Kidney glomerular epithelial cell (primary cell): ENCODE results near the gene KRTAP1-3.
"Not testable (repeated sequence)": the region's sequence is repeated elsewhere in the genome, so short reads cannot be mapped to it uniquely, and the experiment has no call there.

Source experiments
- DNase-seq: peaks from one replicate; lab custom pipeline; 2025; lab: John Stamatoyannopoulos, UW

KRTAP1-3 gene, protein sequence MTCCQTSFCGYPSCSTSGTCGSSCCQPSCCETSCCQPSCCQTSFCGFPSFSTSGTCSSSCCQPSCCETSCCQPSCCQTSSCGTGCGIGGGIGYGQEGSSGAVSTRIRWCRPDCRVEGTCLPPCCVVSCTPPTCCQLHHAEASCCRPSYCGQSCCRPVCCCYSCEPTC

DNA sequence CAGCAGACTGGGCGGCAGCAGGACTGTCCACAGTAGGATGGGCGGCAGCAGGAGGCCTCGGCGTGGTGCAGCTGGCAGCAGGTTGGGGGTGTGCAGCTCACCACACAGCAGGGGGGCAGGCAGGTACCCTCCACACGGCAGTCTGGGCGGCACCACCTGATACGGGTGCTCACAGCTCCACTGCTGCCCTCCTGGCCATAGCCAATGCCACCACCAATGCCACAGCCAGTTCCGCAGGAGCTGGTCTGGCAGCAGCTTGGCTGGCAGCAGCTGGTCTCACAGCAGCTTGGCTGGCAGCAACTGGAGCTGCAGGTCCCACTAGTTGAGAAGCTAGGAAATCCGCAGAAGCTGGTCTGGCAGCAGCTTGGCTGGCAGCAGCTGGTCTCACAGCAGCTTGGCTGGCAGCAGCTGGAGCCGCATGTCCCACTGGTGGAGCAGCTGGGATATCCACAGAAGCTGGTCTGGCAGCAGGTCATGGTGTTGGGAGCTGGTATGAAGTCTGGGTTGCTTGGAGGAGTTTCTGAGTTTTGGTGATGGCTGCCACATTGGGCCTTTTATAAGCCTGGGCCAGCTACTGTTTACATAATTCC is at the start of gene KRTAP1-3:
Gene KRTAP1-3 (minus strand): TSS at position 529 of the 590 bp plus-strand sequence. CDS start 53 bp downstream, at position 476.
- DNase-seq: not testable (repeated sequence)

DNA sequence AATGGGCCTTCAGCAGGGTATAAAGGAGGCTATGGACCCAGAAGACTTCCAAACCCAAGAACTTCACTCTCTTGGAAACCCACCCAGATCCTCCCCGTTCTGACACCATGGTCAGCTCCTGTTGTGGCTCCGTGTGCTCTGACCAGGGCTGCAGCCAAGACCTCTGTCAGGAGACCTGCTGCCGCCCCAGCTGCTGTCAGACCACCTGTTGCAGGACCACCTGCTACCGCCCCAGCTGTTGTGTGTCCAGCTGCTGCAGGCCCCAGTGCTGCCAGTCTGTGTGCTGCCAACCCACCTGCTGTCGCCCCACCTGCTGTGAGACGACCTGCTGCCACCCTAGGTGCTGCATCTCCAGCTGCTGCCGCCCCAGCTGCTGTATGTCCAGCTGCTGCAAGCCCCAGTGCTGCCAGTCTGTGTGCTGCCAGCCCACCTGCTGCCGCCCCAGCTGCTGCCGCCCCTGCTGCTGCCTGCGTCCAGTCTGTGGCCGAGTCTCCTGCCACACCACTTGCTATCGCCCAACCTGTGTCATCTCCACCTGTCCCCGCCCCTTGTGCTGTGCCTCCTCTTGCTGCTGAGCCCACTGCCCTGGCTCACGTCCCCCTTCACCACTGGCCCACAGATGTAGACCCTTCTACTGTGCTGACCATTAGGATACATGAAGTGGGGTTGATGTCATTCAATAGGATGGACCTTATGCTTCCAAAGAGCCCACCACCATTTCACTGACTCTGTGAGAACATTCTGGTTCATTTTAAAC is 49.6 kb upstream of the KRTAP1-3 start, which contains the start of gene KRTAP4-7:
Gene KRTAP4-7 (plus strand): TSS at position 51 of the 757 bp plus-strand sequence. CDS start 57 bp downstream, at position 108.
- not testable (repeated sequence) for DNase-seq

- not testable (repeated sequence) for DNase-seq
These were observed 48.8 kb upstream of the KRTAP1-3 start for GRCh38 chr17:41083427-41083826.

- no peak for DNase-seq
These were observed 48.0 kb upstream of the KRTAP1-3 start for GRCh38 chr17:41082626-41083025.

DNA sequence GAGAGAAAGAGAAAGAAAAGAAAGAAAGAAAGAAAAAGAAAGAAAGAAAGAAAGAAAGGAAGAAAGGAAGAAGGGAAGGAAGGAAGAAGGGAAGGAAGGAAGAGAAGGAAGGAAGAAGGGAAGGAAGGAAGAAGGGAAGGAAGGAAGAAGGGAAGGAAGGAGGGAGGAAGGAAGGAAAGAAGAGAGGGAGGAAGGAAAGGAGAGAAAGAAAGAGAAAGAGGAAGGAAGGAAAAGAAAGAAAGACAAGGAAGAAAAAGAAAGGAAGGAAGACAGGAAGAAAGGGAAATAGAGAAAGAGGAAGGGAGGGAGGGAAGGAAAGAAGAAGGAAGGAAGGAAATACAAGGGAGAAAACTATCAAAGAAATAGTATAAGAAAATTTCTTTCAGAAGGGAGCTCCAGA is 42.1 kb upstream of the KRTAP1-3 start:
- DNase-seq: no peak

DNA sequence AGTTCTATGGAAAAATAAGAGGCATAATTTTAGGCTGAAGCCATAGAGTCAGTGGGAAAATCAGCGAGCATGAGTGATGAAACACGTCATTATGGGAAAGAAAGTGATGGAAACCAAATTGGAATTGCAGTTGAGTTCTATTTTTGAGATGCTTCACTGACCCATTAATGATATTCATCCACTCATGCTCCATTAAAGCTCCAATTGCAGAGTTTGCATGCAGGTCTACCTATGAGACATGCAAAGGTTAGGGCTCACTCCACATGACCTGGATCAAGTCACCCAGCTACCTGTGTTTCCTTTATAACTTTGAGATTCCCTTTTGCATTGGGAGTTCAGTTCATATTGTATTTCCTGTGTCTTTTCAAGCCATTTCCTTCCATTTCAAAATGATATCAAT is 39.0 kb upstream of the KRTAP1-3 start:
- DNase-seq: no peak

GRCh38 chr17:41071606-41072360 is 37.1 kb upstream of the KRTAP1-3 start:
- no peak for DNase-seq

- no peak for DNase-seq
These were observed 34.4 kb upstream of the KRTAP1-3 start for GRCh38 chr17:41069031-41069430.

DNA sequence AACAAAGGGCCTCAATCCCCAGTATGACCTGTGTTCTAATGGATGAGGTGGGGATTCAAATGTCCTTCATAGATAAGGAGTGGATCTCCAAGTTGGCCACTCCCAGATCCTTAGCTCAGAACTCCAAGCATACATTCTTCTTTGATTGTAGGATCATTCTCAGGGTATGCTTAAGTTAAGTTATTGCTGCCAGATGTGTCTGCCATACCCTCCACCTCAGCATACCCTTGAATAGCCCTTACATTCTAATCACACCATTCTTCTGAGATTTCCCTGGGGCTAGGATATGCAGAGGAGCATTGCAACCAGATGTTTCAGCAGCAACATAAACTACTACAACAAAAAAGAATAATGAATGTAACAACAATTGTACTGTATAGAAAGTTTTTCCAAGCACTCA is 32.6 kb upstream of the KRTAP1-3 start:
- no peak for DNase-seq

- DNase-seq: peak; percentile 91
These were observed 31.4 kb upstream of the KRTAP1-3 start, which contains the start of gene KRTAP2-4 for GRCh38 chr17:41065829-41066624. TSS of gene KRTAP2-4 (minus strand) at chr17:41065879. CDS start at chr17:41065845, 34 bp downstream.

DNA sequence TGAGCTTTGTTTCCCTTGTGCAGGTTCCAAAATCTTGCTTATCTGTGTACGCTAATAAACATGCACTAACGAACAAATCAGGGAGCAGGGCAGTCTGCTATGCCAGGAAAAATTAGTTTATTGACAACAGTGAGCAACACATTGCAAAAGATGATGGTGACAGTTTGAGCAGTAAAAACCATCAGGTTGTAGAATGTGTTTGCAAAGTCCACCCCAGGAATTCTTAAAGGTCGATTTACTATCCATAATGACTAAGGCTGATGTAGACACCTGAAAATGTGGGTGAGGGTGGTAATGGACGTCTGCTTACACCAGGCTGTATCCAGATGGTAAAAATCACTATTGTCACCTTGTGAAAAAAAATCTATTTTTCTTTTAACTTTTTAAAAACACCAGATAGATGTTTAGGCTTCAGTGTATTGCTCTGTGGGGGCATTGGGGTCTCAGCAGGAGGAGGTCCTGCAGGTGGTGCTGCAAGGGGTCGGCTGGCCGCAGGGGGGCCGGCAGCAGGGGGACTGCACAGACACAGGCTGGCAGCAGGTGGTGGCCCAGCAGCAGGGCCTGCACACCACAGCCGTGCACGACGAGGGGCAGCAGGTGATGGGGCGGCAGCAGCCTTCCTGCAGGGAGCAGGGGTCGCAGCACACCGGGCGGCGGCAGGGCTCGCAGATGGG is 30.5 kb upstream of the KRTAP1-3 start:
- not testable (repeated sequence) for DNase-seq

DNA sequence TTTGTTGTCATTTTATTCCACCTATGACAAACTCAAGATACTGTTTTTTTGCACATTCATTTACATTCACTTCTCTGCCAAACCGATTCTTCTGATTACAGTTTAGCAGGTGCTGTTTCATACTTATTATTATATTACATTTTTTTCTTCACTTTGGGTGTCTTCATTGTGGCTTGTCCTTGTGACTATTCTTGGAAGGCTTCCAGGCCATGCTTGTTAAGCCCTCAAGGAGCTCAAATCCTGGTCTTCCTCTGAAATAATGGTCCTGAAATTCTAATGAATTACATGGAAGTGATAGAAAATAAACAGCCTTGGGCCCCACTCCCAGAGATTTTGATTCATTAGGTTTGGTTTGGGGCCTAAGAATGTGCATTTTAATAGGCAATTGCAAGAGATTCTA is 29.6 kb upstream of the KRTAP1-3 start:
- no peak for DNase-seq

DNA sequence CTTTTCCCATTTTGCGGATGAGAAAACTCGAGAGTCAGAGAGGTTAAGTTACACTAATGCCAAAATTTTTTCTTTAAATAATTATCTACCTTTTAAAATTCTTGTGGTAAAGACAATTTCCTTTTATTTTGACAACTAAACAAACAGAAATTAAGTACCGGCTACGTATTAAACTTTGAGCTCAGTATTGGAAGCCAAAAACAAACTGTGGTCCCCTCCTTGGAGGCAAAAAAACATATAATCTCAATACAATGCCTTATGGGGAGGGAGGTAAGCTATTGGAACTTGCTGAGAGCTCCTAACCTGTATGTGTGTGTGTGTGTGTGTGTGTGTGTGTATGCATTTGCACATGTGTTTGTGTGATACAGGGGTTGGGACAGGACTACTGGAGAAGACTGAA is 28.8 kb upstream of the KRTAP1-3 start:
- no peak for DNase-seq

DNA sequence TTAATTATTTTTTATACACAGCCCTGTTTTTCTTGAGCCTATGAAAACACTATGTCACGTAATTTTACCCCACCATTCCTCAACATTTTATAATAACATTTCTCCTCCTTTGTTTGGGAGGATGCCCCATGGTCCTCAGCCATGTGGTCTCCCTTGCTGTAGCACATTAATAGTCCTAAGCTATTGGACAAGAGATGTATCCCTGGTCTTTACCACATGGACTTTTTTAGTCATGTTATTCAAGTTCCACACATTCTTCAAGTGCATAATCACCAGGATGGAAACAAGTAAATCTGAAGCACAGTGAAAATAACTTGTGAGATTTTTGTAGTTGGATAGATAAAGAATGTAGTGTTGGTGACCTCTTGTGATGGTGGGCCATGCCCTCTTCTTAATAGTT is 27.3 kb upstream of the KRTAP1-3 start:
- DNase-seq: peak; percentile 93

GRCh38 chr17:41060052-41060604 is 25.5 kb upstream of the KRTAP1-3 start, which contains the start of gene KRTAP2-3:
TSS of gene KRTAP2-3 (minus strand) at chr17:41060114. CDS start at chr17:41060050, 64 bp downstream.
- DNase-seq: peak; percentile 99

GRCh38 chr17:41059276-41060051 is 24.8 kb upstream of the KRTAP1-3 start:
- DNase-seq: peak; percentile 89

DNA sequence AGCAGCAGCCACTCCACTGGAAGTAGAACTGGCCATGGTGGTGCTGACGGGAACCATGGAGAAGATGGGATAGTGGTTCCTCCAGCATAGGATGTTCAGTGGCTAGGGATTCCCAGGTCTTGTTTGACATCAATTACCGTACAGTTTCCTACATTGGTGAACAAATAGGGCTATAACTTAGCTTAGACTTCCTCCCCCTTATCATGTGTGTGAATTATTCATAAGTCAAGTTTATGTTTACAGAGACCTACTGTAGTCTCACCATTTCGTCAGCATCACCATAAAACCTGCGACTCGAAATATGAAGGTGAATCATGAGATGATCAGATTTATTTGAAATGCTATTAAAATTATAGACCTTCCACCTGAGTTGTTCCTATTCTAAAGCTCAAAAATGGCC is 24.1 kb upstream of the KRTAP1-3 start:
- DNase-seq: peak; percentile 50

DNA sequence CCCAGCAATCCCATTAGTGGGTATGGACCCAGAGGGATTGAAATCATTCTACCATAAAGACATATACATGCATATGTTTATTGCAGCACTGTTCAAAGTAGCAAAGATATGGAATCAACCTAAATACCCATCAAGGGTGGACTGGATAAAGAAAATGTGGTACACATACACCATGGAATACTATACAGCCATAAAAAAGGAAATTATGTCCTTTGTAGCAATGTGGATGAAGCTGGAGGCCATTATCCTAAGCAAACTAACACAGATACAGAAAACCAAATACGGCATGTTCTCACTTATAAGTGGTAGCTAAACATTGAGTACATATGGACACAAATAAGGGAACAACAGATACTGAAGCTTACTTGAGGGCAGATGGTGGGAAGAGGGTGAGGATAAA is 22.9 kb upstream of the KRTAP1-3 start:
- DNase-seq: no peak

DNA sequence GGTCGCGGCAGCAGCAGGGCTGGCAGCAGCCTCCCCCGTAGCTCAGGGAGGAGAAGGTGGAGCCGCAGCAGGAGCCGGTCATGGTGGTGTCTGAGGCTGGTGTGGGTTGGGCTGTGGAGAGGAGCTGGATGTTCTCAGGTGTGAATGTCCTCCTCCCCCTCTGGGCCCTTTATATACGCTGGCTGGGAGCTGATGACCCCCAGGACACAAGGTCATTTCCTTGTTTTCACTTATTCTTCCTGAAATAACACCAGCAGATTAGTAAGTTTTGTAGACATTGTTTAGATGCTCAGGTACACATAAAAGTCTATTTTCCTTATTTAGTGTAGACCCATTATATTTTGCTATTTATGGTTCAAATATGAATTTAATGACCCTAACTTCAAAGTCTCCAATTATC is 20.5 kb upstream of the KRTAP1-3 start, which contains the start of gene KRTAP2-2:
Gene KRTAP2-2 (minus strand): TSS at position 101 of the 400 bp plus-strand sequence. CDS start 19 bp downstream, at position 82.
- DNase-seq: not testable (repeated sequence)
